IgD-negative memory B cell (primary cell): ENCODE results near the gene LCN10. TPM values are rescaled to one million over a fixed set of nuclear protein-coding genes. Genes with fewer than 3 reads are reported as not detected.
"Not testable (repeated sequence)": the region's sequence is repeated elsewhere in the genome, so short reads cannot be mapped to it uniquely, and the experiment has no call there.

Experiments
- H3K27ac Mint-ChIP-seq, 3 donors: one replicate each; pipeline ENCODE4 v1.8.0; 2020 to 2022; ENCODE audit warnings: mild to moderate bottlenecking in 3 of 3, mixed read lengths in 3 of 3, moderate library complexity in 1 of 3
- H3K27me3 Mint-ChIP-seq: one replicate; pipeline ENCODE4 v1.8.0; 2021; ENCODE audit warnings: mixed read lengths
- H3K36me3 Mint-ChIP-seq: one replicate; pipeline ENCODE4 v1.8.0; 2020; ENCODE audit warnings: mild to moderate bottlenecking, mixed read lengths
- H3K4me1 Mint-ChIP-seq, 3 donors: one replicate each; pipeline ENCODE4 v1.8.0; 2020 to 2022; ENCODE audit warnings: mixed read lengths in 3 of 3, mild to moderate bottlenecking in 1 of 3
- H3K4me3 Mint-ChIP-seq, 4 donors: one replicate each; pipeline ENCODE4 v1.8.0; 2020 to 2022; ENCODE audit warnings: mild to moderate bottlenecking in 4 of 4, mixed read lengths in 4 of 4, moderate library complexity in 3 of 4
- H3K9me3 Mint-ChIP-seq, 3 donors: one replicate each; pipeline ENCODE4 v1.8.0; 2020 to 2021; ENCODE audit warnings: mixed read lengths in 3 of 3, mild to moderate bottlenecking in 1 of 3
- polyA plus RNA-seq: library from polyadenylated mRNA; unstranded; fragments of 300-500 nt; fragmentation: Illumina TruSeq; gene quantifications from one replicate; pipeline ENCODE4 v1.2.3, GENCODE V29; 2021

The LCN10 gene
- polyA plus RNA-seq, 1 donor from 2014 or later, result 68.0 TPM

DNA sequence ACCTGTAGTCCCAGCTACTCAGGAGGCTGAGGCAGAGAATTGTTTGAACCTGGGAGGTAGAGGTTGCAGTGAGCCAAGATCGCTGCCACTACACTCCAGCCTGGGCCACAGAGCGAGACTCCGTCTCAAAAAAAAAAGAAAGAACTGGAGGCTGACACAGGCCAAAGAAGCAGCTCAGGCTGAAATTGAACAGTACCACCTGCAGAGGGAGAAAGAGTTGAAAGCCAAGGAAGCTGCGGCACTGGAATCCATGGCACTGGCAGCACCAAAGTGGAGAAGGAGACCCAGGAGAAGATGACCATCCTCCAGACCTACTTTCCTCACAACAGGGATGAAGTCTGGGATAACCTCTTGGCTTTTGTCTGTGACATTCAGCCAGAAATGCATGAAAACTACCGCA is 37.1 kb upstream of the LCN10 start:
- Mint-ChIP-seq H3K4me1 (peaks cover 0 to 3% (median 0%) of the 10 kb centered on the region in 3 donors), H3K36me3 (peaks cover 2% of the 10 kb centered on the region), H3K9me3 (no peaks in the 10 kb centered on the region), H3K4me3 (no peak overlapping the region), H3K27ac (peak overlapping the region in 1 of 3 donors; percentile 37), H3K27me3 (no peaks in the 10 kb centered on the region)

DNA sequence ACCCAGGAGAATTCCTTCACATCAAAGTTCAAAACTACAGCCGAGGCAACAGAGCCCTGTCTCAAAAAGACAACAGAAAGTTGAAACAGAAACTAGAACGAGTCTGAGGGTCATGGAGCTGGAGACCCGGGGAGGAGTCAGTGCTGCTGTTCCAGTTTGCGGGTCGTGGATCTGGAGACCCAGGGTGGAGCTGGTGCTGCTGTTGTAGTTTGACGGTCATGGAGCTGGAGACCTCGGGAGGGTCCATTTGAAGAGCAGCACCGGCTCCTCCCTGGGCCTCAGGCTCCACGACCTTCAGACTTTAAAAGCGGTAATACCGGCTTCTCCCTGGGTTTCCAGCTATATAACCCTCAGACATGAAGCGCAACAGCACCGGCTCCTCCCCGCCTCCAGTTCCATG is 34.6 kb upstream of the LCN10 start:
- Mint-ChIP-seq H3K27ac (no peak overlapping the region), H3K4me3 (no peak overlapping the region), H3K9me3 (peaks cover 0 to 3% (median 0%) of the 10 kb centered on the region in 3 donors), H3K27me3 (peaks cover 2% of the 10 kb centered on the region), H3K4me1 (peaks cover 0 to 8% (median 6%) of the 10 kb centered on the region in 3 donors), H3K36me3 (peaks cover 7% of the 10 kb centered on the region)

DNA sequence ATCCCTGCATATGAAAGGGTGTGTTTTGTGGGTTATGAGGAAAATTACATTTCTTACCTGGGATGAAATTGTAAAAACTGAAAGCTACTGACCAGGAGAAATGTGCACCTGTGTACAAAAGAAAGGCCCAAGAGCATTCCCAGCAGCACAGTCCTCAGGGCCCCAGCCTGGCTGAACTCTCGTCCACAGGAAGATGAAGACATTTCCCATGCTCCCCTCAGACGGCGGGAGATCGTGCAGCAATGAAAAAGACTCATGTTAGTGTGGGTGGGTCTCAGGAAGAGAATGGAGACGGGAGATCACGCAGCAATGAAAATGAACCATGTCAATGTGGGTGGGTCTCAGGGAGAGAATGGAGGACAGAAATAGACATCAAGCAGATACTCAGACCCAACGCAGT is 34.2 kb upstream of the LCN10 start:
- Mint-ChIP-seq H3K4me3 (no peak overlapping the region), H3K9me3 (peaks cover 0 to 3% (median 0%) of the 10 kb centered on the region in 3 donors), H3K36me3 (peaks cover 7% of the 10 kb centered on the region), H3K27me3 (peaks cover 2% of the 10 kb centered on the region), H3K27ac (no peak overlapping the region), H3K4me1 (peaks cover 0 to 8% (median 6%) of the 10 kb centered on the region in 3 donors)

DNA sequence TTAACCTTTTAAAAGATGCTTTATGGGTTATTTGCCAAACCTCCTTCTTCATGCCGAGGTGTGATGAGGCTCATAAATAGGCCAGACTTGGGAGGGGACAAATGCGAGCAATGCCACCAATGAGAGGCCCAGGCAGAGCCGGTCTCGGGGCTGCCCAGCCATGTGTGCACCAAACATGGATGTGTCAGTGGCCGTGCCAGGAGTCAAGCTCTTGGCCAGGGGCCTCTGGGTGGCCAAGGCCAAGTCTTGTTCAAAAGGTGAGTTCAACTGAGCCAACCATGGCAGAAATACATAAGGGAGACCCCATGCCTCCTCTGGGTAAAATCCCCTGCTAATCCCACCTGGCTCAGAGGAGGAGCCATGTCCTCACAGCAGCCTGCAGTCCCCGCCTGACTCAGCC is 32.5 kb upstream of the LCN10 start:
- peaks cover 7% of the 10 kb centered on the region for H3K36me3 Mint-ChIP-seq
- peaks cover 0 to 3% (median 2%) of the 10 kb centered on the region in 3 donors for H3K9me3 Mint-ChIP-seq
- peaks cover 3% of the 10 kb centered on the region for H3K27me3 Mint-ChIP-seq
- no peak overlapping the region for H3K27ac Mint-ChIP-seq
- H3K4me1 Mint-ChIP-seq, result peaks cover 0 to 10% (median 7%) of the 10 kb centered on the region in 3 donors
- H3K4me3 Mint-ChIP-seq, result no peak overlapping the region

DNA sequence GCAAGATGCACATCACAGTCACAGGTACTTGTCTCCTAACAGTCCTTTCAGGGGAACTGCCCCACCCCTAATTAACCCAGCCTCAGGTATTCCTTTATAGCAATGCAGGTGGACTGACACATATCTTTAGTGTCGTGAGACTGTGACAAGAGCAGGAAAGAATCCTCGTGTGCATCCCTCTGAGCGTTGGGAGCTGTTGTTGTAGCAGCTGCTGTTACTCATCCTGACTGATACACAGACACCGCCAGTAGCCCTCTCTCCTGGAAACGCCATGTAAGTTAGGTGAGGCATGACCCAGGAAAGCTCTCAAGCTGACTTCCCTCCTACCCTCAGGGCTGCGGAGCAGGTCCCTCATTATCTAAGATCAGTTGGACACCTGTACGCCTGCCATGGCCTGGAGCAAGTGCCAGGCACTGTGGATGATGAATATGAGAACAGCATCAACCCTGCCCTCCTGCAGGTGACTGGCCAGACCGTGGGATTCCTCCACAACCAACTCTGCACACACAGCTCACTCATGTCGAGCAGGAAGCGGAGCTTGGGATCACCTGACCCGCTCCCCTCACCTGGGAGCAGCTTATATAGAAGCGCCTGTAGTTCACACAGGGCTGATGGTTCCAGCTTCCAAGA is 31.8 kb upstream of the LCN10 start:
- H3K27me3 Mint-ChIP-seq, result peaks cover 3% of the 10 kb centered on the region
- peaks cover 0 to 11% (median 7%) of the 10 kb centered on the region in 3 donors for H3K4me1 Mint-ChIP-seq
- H3K9me3 Mint-ChIP-seq, result peaks cover 0 to 3% (median 2%) of the 10 kb centered on the region in 3 donors
- no peak overlapping the region for H3K4me3 Mint-ChIP-seq
- peaks cover 7% of the 10 kb centered on the region for H3K36me3 Mint-ChIP-seq
- H3K27ac Mint-ChIP-seq, result no peak overlapping the region

DNA sequence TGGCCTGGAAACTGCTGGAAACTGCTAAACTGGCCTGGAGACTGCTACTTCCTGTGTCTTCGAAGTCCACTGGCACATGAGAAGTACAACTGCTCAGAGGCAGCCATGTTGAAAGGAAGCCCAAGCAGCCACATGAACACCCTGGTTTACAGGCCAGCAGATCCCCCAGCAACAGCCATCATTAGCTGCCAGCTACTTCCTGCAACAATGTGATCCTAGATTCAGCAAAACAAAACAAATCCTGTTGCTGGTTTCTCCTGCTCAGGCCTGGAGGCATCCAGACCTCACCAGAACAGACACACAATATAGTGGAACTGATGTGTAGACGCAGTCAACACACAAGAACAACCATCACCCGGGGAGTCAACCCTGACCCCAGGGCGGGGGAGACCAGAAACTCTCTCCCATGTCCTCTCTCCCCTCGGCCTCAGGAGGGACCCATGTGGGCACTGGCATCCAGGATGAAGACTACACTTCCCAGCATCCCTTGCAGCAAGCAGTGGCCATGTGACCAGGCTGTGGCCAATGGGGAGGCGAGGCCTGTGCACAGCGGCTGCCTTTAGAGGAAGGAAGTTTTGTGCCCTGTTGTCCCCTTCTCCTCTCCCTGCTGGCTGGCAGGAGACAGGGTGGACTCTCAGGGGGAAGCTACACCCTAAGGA is 30.8 kb upstream of the LCN10 start:
- H3K9me3 Mint-ChIP-seq, result peaks cover 0 to 3% (median 2%) of the 10 kb centered on the region in 3 donors
- peaks cover 3% of the 10 kb centered on the region for H3K27me3 Mint-ChIP-seq
- H3K27ac Mint-ChIP-seq, result peak overlapping the region in 2 of 3 donors; percentile 10 to 73
- H3K4me3 Mint-ChIP-seq, result no peak overlapping the region
- peaks cover 7% of the 10 kb centered on the region for H3K36me3 Mint-ChIP-seq
- peaks cover 0 to 11% (median 7%) of the 10 kb centered on the region in 3 donors for H3K4me1 Mint-ChIP-seq

DNA sequence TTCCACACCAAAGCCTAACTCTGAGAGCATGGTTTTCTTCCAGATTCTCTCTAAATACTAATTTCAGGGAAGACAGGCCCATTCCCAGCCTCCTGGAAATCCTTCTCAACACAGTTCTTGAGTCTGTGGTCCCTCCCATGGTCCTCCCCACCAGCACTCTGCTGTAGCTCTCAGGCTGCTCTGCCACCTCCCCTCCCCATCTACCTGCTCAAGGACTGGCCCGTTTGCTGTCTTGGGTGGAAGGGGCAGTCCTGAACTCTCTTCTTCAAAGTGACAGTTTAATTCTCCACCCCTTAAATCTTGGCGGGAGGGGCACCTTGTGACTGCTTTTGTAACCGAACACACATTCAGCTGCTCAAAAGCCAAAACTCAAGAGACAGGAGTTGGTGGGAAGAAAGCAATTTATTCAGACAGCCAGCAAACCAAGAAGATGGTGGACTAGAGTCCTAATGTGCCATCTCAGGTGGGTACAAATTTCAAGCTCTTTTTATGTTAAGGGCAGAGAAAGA is 29.2 kb upstream of the LCN10 start:
- H3K27ac Mint-ChIP-seq, result no peak overlapping the region
- H3K4me3 Mint-ChIP-seq, result no peak overlapping the region
- H3K9me3 Mint-ChIP-seq, result peaks cover 0 to 3% (median 2%) of the 10 kb centered on the region in 3 donors
- peaks cover 7 to 18% (median 15%) of the 10 kb centered on the region in 3 donors for H3K4me1 Mint-ChIP-seq
- H3K27me3 Mint-ChIP-seq, result peaks cover 10% of the 10 kb centered on the region
- H3K36me3 Mint-ChIP-seq, result peaks cover 5% of the 10 kb centered on the region

DNA sequence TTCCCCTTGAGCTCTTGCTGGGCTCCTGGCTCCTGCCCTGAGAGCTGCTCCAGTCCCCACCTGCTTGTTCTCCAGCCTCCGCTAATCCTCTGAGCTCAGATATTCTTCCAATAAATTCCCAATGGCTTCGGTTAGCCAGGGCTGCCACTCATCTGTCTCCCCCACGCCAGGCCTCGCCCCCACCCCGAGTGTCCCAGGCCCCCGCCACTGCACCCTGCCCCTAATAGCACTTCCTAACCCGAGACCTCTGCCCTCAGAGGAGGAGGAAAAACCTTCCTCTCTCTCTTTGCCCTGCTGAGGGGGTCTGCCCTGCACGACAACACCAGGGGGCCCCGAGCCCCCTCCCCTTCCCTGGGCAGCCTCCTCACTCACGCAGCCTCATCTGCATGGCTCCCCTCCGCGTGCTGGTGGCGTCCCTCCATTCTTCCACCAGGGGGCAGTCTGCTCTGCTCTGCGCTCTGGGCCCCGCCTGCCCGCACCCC is 27.0 kb upstream of the LCN10 start:
- Mint-ChIP-seq H3K27ac (no peak overlapping the region), H3K9me3 (peaks cover 0 to 3% (median 2%) of the 10 kb centered on the region in 3 donors), H3K4me3 (no peak overlapping the region), H3K36me3 (peaks cover 5% of the 10 kb centered on the region), H3K27me3 (peaks cover 11% of the 10 kb centered on the region), H3K4me1 (peaks cover 20 to 29% (median 28%) of the 10 kb centered on the region in 3 donors)

DNA sequence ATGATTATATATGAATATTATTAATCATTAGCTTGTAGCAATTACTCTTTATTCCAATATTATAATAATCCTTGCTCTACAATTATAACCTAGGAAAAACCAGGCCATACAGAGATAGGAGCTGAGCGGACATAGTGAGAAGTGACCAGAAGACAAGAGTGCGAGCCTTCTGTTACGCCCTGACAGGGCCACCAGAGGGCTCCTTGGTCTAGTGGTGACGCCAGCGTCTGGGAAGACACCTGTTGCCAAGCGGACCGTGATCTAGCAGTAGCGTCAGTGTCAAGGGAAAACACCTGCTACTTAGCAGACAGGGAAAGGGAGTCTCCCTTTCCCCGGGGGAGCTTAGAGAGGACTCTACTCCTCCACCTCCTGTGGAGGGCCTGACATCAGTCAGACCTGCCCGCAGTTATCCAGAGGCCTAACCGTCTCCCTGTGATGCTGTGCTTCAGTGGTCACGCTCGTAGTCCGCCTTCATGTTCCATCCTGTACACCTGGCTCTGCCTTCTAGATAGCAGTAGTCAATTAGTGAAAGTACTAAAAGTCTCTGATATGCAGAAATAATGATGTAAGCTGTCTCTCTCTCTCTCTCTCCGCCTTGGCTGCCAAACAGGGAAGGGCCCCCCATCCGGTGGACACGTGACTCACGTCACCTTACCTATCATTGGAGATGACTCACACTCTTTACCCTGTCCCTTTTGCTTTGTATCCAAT is 23.8 kb upstream of the LCN10 start:
- H3K4me1 Mint-ChIP-seq, result peaks cover 20 to 24% (median 23%) of the 10 kb centered on the region in 3 donors
- peak overlapping the region; percentile 66 to 87 (median 78) for H3K4me3 Mint-ChIP-seq
- not testable (repeated sequence) for H3K36me3 Mint-ChIP-seq, H3K27me3 Mint-ChIP-seq, H3K9me3 Mint-ChIP-seq
- peak overlapping the region; percentile 90 to 100 (median 94) for H3K27ac Mint-ChIP-seq

DNA sequence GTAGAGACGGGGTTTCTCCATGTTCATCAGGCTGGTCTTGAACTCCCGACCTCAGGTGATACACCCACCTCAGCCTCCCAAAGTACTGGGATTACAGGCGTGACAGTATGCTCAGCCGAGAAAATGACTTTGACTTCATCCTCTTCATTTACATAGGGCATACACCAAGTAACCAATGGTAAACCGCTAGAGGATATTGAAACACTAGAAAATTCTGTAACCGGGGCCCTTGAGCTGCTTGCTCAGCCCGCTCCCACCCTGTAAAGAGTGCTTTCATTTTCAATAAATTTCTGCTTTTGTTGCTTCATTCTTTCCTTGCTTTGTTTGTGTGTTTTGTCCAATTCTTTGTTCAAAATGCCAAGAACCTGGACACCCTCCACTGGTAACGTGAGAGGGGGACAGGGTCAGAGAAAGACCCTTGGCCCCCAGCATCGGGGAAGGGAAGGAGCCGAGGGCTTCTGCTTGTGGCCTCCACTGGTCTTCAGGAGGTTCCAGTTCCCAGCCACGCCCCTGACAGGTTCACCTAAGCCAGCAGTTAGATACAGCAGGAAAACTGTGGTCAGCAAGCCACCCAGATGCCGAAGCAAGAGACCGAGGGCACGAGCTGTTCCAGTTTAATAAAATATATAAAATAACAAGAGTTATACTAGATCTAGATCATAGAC is 23.1 kb upstream of the LCN10 start:
- peak overlapping the region; percentile 73 to 87 (median 86) for H3K4me3 Mint-ChIP-seq
- peaks cover 22 to 25% (median 24%) of the 10 kb centered on the region in 3 donors for H3K4me1 Mint-ChIP-seq
- H3K36me3 Mint-ChIP-seq, result not testable (repeated sequence)

DNA sequence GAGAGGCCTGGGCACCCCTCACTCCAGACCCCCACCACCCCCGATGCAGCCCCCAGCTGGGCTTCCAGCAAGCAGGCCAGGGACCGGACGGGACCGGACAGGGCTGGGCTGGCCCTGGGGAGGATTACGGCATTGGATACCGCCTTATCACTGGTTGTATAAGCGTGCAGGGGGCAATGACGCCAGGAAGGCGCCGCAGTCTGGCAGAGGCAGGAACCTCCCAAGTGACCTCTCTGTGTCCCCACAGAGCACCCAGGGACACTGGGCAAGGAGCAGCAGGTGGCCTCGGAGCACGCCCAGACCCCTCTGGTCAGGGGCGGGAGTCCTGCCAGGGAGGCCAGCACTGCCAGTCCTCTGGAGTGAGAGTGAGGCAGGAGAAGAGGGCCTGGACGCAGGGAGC is 22.3 kb upstream of the LCN10 start:
- Mint-ChIP-seq H3K36me3 (no peaks in the 10 kb centered on the region), H3K4me3 (no peak overlapping the region), H3K27ac (peak overlapping the region in 2 of 3 donors; percentile 90 to 100), H3K4me1 (peaks cover 26 to 28% (median 26%) of the 10 kb centered on the region in 3 donors), H3K9me3 (no peaks in the 10 kb centered on the region), H3K27me3 (peaks cover 8% of the 10 kb centered on the region)

More for the DNA sequence above, 23.1 kb upstream of the LCN10 start:
- H3K27ac Mint-ChIP-seq, result peak overlapping the region; percentile 90 to 100 (median 93)
- H3K9me3 Mint-ChIP-seq, H3K27me3 Mint-ChIP-seq: not testable (repeated sequence)

DNA sequence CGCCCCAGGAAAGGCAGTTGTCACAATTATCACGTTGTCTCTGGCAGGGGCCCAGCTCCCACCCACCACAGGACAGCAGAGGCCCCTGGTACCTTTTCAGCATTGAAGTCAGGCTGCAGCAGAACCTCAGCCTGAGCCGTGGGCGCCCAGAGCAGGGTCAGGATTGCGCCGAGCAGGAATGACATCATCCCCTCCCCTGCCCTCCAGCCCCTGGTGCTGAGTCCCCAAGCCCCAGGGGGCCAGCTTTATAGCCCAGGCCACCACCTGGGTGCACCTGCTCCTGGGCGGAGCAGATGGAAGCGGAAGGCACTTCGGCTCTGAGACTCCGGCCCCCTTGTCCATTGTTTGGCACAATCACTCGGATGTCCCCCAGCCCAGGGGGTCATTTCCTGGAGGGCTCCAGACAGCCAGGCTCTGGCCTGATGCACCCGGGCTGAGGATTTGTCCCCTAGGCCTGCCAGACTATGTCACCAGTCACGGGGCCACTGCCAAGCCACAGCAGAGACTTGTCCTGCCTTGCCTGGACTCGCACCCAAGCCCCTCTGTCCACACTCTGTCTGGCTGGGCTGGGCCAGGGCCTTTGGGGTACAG is 21.7 kb upstream of the LCN10 start, which contains the start of gene LCN15:
Gene LCN15, minus strand, starts transcription at position 218 of the 591 bp plus-strand sequence. Its CDS starts 30 bp downstream, at position 188.
- H3K4me1 Mint-ChIP-seq, result peaks cover 26 to 29% (median 29%) of the 10 kb centered on the region in 3 donors
- no peaks in the 10 kb centered on the region for H3K36me3 Mint-ChIP-seq
- no peaks in the 10 kb centered on the region for H3K9me3 Mint-ChIP-seq
- peak within 1 kb of the TSS in 2 of 3 donors; percentile 90 to 100 for H3K27ac Mint-ChIP-seq
- peak within 1 kb of the TSS in 1 of 4 donors; percentile 85 for H3K4me3 Mint-ChIP-seq
- H3K27me3 Mint-ChIP-seq, result peaks cover 8% of the 10 kb centered on the region

DNA sequence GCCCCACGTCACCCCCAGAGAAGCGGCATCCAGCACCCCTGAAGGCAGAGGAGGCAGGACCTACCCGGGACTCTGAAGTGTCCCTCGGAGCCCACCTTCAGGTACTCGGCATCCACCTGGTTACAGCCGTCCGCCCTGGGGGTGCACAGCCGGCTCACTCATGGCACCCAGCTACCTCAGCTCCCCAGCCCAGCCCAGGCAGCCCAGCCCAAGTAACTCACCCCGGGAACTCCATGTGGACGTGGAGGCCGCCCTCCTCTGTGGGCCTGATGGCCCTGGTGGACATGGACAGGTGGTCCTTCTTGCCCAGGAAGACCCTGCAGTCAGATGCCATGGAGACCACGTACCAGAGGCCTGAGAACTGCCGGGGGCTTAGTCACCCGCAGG is 20.9 kb upstream of the LCN10 start:
- Mint-ChIP-seq H3K27me3 (peaks cover 8% of the 10 kb centered on the region), H3K36me3 (no peaks in the 10 kb centered on the region), H3K9me3 (no peaks in the 10 kb centered on the region), H3K4me1 (peaks cover 26 to 29% (median 29%) of the 10 kb centered on the region in 3 donors), H3K4me3 (no peak overlapping the region), H3K27ac (peak overlapping the region in 1 of 3 donors; percentile 9)
